A549 (cell line): ENCODE results near the gene HOXD11. TPM values are rescaled to one million over a fixed set of nuclear protein-coding genes. Genes with fewer than 3 reads are reported as not detected.

ENCODE experiments used
- ATAC-seq, 2 experiments: fragments of 200-7000 bp in 1 of 2; fragments of >200 bp in 1 of 2; cut with Nextera tagmentation in 1 of 2; cut with Tn5 transposase in 1 of 2; 3 replicates each; pipeline versions ENCODE4 v1.8.0 to v1.9.1; 2018 to 2020; ENCODE audit warnings: mild to moderate bottlenecking in 1 of 2, moderate library complexity in 1 of 2
- CTCF ChIA-PET: fragments of 300-600 bp; sonication (Branson Sonifier 250); formaldehyde crosslinking; extraction: SDS; loops from one replicate; lab custom pipeline; 2021; ENCODE audit warnings: antibody characterized with exemption, inconsistent platforms; lab: Yijun Ruan, JAX
- POLR2A ChIA-PET: fragments of 350-600 bp; formaldehyde crosslinking; extraction: SDS; loops from one replicate; lab custom pipeline; 2021; ENCODE audit warnings: antibody characterized with exemption, inconsistent platforms; lab: Yijun Ruan, JAX
- DNase-seq, 2 experiments: peaks; one replicate each; pipeline versions ENCODE4 v3.0.0 to v3.0.0-alpha.2; 2011 to 2016; ENCODE audit warnings: low read depth in 1 of 2, low spot score in 1 of 2
- FAIRE-seq: peaks from 2 replicates; lab custom pipeline; 2011; peaks lifted over from hg19 to GRCh38; lab: Jason Lieb, UNC
- H3K27ac ChIP-seq, 2 experiments: fragments of >200 bp; sonication (Bioruptor Twin); formaldehyde crosslinking; 3 replicates each; pipeline ENCODE4 v1.5.1; 2016 to 2017
- H3K4me1 ChIP-seq: fragments of >200 bp; sonication (Bioruptor Twin); formaldehyde crosslinking; 3 replicates; pipeline ENCODE4 v1.6.1; 2016
- H3K4me2 ChIP-seq: fragments of >200 bp; sonication (Bioruptor Twin); formaldehyde crosslinking; 3 replicates; pipeline ENCODE4 v1.6.1; 2016
- H3K4me3 ChIP-seq: fragments of >200 bp; sonication (Bioruptor Twin); formaldehyde crosslinking; 3 replicates; pipeline ENCODE4 v1.5.1; 2016
- H3K9me3 ChIP-seq: fragments of >200 bp; sonication (Bioruptor Twin); formaldehyde crosslinking; 3 replicates; pipeline ENCODE4 v1.6.1; 2016
- ATOH8 ChIP-seq: fragments of 250-450 bp; sonication (Bioruptor Pico); IDR thresholded peaks from 2 replicates; pipeline ENCODE4 v1.5.0; 2020; ENCODE audit warnings: low read depth, mild to moderate bottlenecking, moderate library complexity
- BCL3 ChIP-seq: fragments of >200 bp; sonication (Bioruptor Twin); formaldehyde crosslinking; IDR thresholded peaks from 3 replicates; pipeline ENCODE4 v1.6.1; 2016
- E2F6 ChIP-seq: IDR thresholded peaks from 2 replicates; pipeline ENCODE4 v1.6.1; 2012; ENCODE audit warnings: low read depth, borderline replicate concordance
- EHMT2 ChIP-seq: fragments of 200-600 bp; sonication (generic); IDR thresholded peaks from 2 replicates; pipeline ENCODE4 v1.6.1; 2016; ENCODE audit warnings: antibody characterized with exemption, low read depth, mild to moderate bottlenecking, moderate library complexity
- EP300 ChIP-seq, 2 experiments: fragments of >200 bp; sonication (Bioruptor Twin); formaldehyde crosslinking; IDR thresholded peaks; 2 replicates in 1 of 2; 3 replicates in 1 of 2; pipeline ENCODE4 v1.6.1; 2016 to 2017
- HMGXB4 ChIP-seq: fragments of 250-450 bp; sonication (Bioruptor Pico); IDR thresholded peaks from 2 replicates; pipeline ENCODE4 v1.5.0; 2021; ENCODE audit warnings: mild to moderate bottlenecking, moderate library complexity, borderline replicate concordance
- HOXB13 ChIP-seq: fragments of 250-450 bp; sonication (Bioruptor Pico); IDR thresholded peaks from 2 replicates; pipeline ENCODE4 v1.5.0; 2020; ENCODE audit warnings: low read depth, mild to moderate bottlenecking, moderate library complexity
- JUN ChIP-seq, 2 experiments: fragments of >200 bp; sonication (Bioruptor Twin); formaldehyde crosslinking; IDR thresholded peaks; 2 replicates in 1 of 2; 3 replicates in 1 of 2; pipeline ENCODE4 v1.6.1; 2016 to 2017
- JUNB ChIP-seq: fragments of >200 bp; sonication (Bioruptor Twin); formaldehyde crosslinking; IDR thresholded peaks from 2 replicates; pipeline ENCODE4 v1.6.1; 2016
- KDM1A ChIP-seq: fragments of 200-600 bp; sonication (generic); IDR thresholded peaks from 2 replicates; pipeline ENCODE4 v1.6.1; 2016; ENCODE audit warnings: low read depth, mild to moderate bottlenecking
- MAZ ChIP-seq: fragments of 150-350 bp; IDR thresholded peaks from 2 replicates; pipeline ENCODE4 v1.6.1; 2014; ENCODE audit warnings: antibody characterized with exemption, low read depth, low read length, borderline replicate concordance
- NFE2L2 ChIP-seq: fragments of 150-350 bp; conservative IDR thresholded peaks from 2 replicates; pipeline ENCODE4 v1.6.1; 2014; ENCODE audit warnings: low read length
- NR3C1 ChIP-seq: fragments of >200 bp; sonication (Bioruptor Twin); formaldehyde crosslinking; IDR thresholded peaks from 3 replicates; pipeline ENCODE4 v1.6.1; 2017
- PBX3 ChIP-seq: IDR thresholded peaks from 2 replicates; pipeline ENCODE4 v1.6.1; 2012
- RARB ChIP-seq: fragments of 250-450 bp; sonication (Bioruptor Pico); IDR thresholded peaks from 2 replicates; pipeline ENCODE4 v1.8.0; 2021; ENCODE audit warnings: mild to moderate bottlenecking, moderate library complexity
- SMC3 ChIP-seq: fragments of >200 bp; sonication (Bioruptor Twin); formaldehyde crosslinking; IDR thresholded peaks from 3 replicates; pipeline ENCODE4 v1.6.1; 2018; ENCODE audit warnings: inconsistent platforms
- SREBF2 ChIP-seq: fragments of 450-650 bp; IDR thresholded peaks from 2 replicates; pipeline ENCODE4 v1.6.1; 2014; ENCODE audit warnings: mild to moderate bottlenecking, moderate library complexity
- USF2 ChIP-seq: fragments of 450-650 bp; IDR thresholded peaks from 2 replicates; pipeline ENCODE4 v1.6.1; 2014; ENCODE audit warnings: antibody characterized with exemption
- ZNF302 ChIP-seq: fragments of 250-450 bp; sonication (Bioruptor Pico); IDR thresholded peaks from 2 replicates; pipeline ENCODE4 v1.9.0; 2021; ENCODE audit warnings: inconsistent platforms, mild to moderate bottlenecking, moderate library complexity
- ZSCAN20 ChIP-seq: fragments of 250-450 bp; sonication (Bioruptor Pico); IDR thresholded peaks from 2 replicates; pipeline ENCODE4 v1.8.0; 2022; ENCODE audit warnings: mild to moderate bottlenecking, moderate library complexity
- WGBS: methylation state at CpG from one replicate; pipeline ENCODE4 v1.1.6; 2017; ENCODE audit errors: missing lambda C conversion rate; 5-methylcytosine and 5-hydroxymethylcytosine counted together
- polyA plus RNA-seq, 4 experiments: library from polyadenylated mRNA; depleted of rRNA in 3 of 4; stranded (reverse); fragments of >200 nt; fragmentation: RNase III in 1 of 4; extraction: RNeasy Plus Mini Kit Qiagen cat#74134 plus additional on column Dnase treatment in 1 of 4; gene quantifications; 2 replicates in 3 of 4; 3 replicates in 1 of 4; pipeline ENCODE4 v1.2.3, GENCODE V29; 2011 to 2017

The HOXD11 gene
- polyA plus RNA-seq, 2 of the 4 experiments (the other 2 are of a cell fraction): 2.6 to 4.8 TPM

GRCh38 chr2:176151442-176152287 is 44.6 kb downstream of the HOXD11 start, which contains the start of gene HOXD4:
TSS of gene HOXD4 (plus strand) at chr2:176151550. CDS start at chr2:176151634, 84 bp downstream.
- CTCF ChIA-PET: interaction anchor here (1.2 to 2.6 kb wide), 4 partner anchors 10 to 501 kb away, joined by 3 to 22 read pairs (median 6); no protein-coding TSS in a partner anchor
- no peak for FAIRE-seq
- WGBS: 60% methylated on average over 32 of the region's 55 CpGs
- peak; percentile 26 to 76; a peak in 3 of 6 replicates for ATAC-seq
- Histone ChIP-seq H3K27ac (peak within 1 kb of the TSS in 1 of 2 experiments; percentile 68; a peak in 2 of 6 replicates), H3K9me3 (no peaks in the 10 kb centered on the region), H3K4me2 (peak within 1 kb of the TSS; percentile 53; the same call in 2 of the 3 replicates), H3K4me1 (no peaks in the 10 kb centered on the region), H3K4me3 (peak within 1 kb of the TSS; percentile 35)
- TF ChIP-seq USF2 (peak; percentile 33), EP300 (IDR thresholded peaks at IDR 0.05) (no peak)
- DNase-seq: no peak
- POLR2A ChIA-PET: no interaction called here

- ATAC-seq (no peak), DNase-seq (no peak), FAIRE-seq (no peak)
- no peaks in the 10 kb centered on the region for H3K4me1 ChIP-seq
- H3K4me2 ChIP-seq: no peak overlapping the region
- H3K27ac ChIP-seq: no peak overlapping the region
- ChIA-PET CTCF (interaction anchor here (2.6 kb wide), 1 partner anchor 13 kb away, joined by 22 read pairs; no protein-coding TSS in a partner anchor), POLR2A (no interaction called here)
- H3K4me3 ChIP-seq: no peak overlapping the region
- 89% methylated on average over 45 of the region's 48 CpGs for WGBS
- TF ChIP-seq ZSCAN20 (no peak), ATOH8 (no peak), JUN (IDR thresholded peaks at IDR 0.05) (no peak), NR3C1 (no peak), RARB (CRISPR knock-in tag) (no peak), PBX3 (no peak), KDM1A (no peak), USF2 (no peak), SREBF2 (no peak), MAZ (no peak), NFE2L2 (no peak), E2F6 (no peak), EHMT2 (no peak), BCL3 (no peak), JUNB (no peak), ZNF302 (CRISPR knock-in tag) (no peak), HOXB13 (CRISPR knock-in tag) (no peak), SMC3 (no peak), HMGXB4 (CRISPR knock-in tag) (no peak)
- TF ChIP-seq, all 56 proteins: peak for 0
- H3K9me3 ChIP-seq: no peaks in the 10 kb centered on the region
These were observed 45.5 kb downstream of the HOXD11 start for GRCh38 chr2:176152350-176153181.
